ENCODE results near the gene MBP.

Gene MBP

GRCh38 chr18:77008006-77008405 lies 124.6 kb downstream of the MBP start:
- Histone ChIP-seq H3K9ac (ENCODE audit: low read length) (no peak overlapping the region), H3K36me3 (ENCODE audit: insufficient read depth, low read length) (peaks cover 20% of the 10 kb centered on the region; the same call in 1 of the 2 replicates), H3K79me2 (ENCODE audit: insufficient read depth, low read length) (no peaks in the 10 kb centered on the region), H3K4me3 (ENCODE audit: low read depth, low read length, poor library complexity, severe bottlenecking) (no peak overlapping the region), H3K27me3 (ENCODE audit: insufficient read depth, low read length) (no peaks in the 10 kb centered on the region), H3K4me2 (ENCODE audit: low read length) (no peak overlapping the region), H3K9me3 (ENCODE audit: low read length) (no peaks in the 10 kb centered on the region), H4K20me1 (ENCODE audit: insufficient read depth, low read length) (no peaks in the 10 kb centered on the region), H3K27ac (ENCODE audit: low read depth, low read length, poor library complexity, severe bottlenecking) (no peak overlapping the region), H2AFZ (ENCODE audit: low read length) (no peak overlapping the region), H3K4me1 (ENCODE audit: insufficient read depth, low read length, severe bottlenecking) (peaks cover 51% of the 10 kb centered on the region), H3F3A (ENCODE audit: insufficient read depth, low read length) (no peaks in the 10 kb centered on the region), H3K9me2 (ENCODE audit: low read depth, low read length) (no peaks in the 10 kb centered on the region)
- TF ChIP-seq EZH2 (IDR thresholded peaks at IDR 0.05; ENCODE audit: borderline replicate concordance, low read length) (no peak), CTCF (IDR thresholded peaks at IDR 0.05; ENCODE audit: low read length) (no peak)

- Histone ChIP-seq H3K27me3 (ENCODE audit: insufficient read depth, low read length) (no peaks in the 10 kb centered on the region), H3K9me2 (ENCODE audit: low read depth, low read length) (no peaks in the 10 kb centered on the region), H3K79me2 (ENCODE audit: insufficient read depth, low read length) (no peaks in the 10 kb centered on the region), H4K20me1 (ENCODE audit: insufficient read depth, low read length) (no peaks in the 10 kb centered on the region), H3K27ac (ENCODE audit: low read depth, low read length, poor library complexity, severe bottlenecking) (no peak overlapping the region), H3K4me2 (ENCODE audit: low read length) (no peak overlapping the region), H3K9me3 (ENCODE audit: low read length) (no peaks in the 10 kb centered on the region), H3F3A (ENCODE audit: insufficient read depth, low read length) (no peaks in the 10 kb centered on the region), H3K9ac (ENCODE audit: low read length) (no peak overlapping the region; the same call in 1 of the 2 replicates), H2AFZ (ENCODE audit: low read length) (no peak overlapping the region), H3K4me1 (ENCODE audit: insufficient read depth, low read length, severe bottlenecking) (peaks cover 59% of the 10 kb centered on the region), H3K36me3 (ENCODE audit: insufficient read depth, low read length) (peaks cover 13% of the 10 kb centered on the region; the same call in 1 of the 2 replicates), H3K4me3 (ENCODE audit: low read depth, low read length, poor library complexity, severe bottlenecking) (no peak overlapping the region)
- TF ChIP-seq CTCF (IDR thresholded peaks at IDR 0.05; ENCODE audit: low read length) (no peak), EZH2 (IDR thresholded peaks at IDR 0.05; ENCODE audit: borderline replicate concordance, low read length) (no peak)
These were observed 125.3 kb downstream of the MBP start for GRCh38 chr18:77007251-77007650.

GRCh38 chr18:77006305-77007175 lies 126.0 kb downstream of the MBP start:
- no peak overlapping the region for H3K9ac ChIP-seq (ENCODE audit: low read length)
- no peak overlapping the region for H3K27ac ChIP-seq (ENCODE audit: low read depth, low read length, poor library complexity, severe bottlenecking)
- H3K4me1 ChIP-seq (ENCODE audit: insufficient read depth, low read length, severe bottlenecking), result peaks cover 65% of the 10 kb centered on the region

More at GRCh38 chr18:77006305-77007175, 126.0 kb downstream of the MBP start:
- H3K9me2 ChIP-seq (ENCODE audit: low read depth, low read length), result no peaks in the 10 kb centered on the region
- no peaks in the 10 kb centered on the region for H3K27me3 ChIP-seq (ENCODE audit: insufficient read depth, low read length)
- no peak for TF ChIP-seq EZH2 (IDR thresholded peaks at IDR 0.05; ENCODE audit: borderline replicate concordance, low read length)
- TF ChIP-seq CTCF (IDR thresholded peaks at IDR 0.05; ENCODE audit: low read length), result no peak
- no peak overlapping the region for H3K4me2 ChIP-seq (ENCODE audit: low read length)
- peaks cover 6% of the 10 kb centered on the region; the same call in 1 of the 2 replicates for H3K36me3 ChIP-seq (ENCODE audit: insufficient read depth, low read length)
- H3K79me2 ChIP-seq (ENCODE audit: insufficient read depth, low read length), result no peaks in the 10 kb centered on the region
- H3K4me3 ChIP-seq (ENCODE audit: low read depth, low read length, poor library complexity, severe bottlenecking), result no peak overlapping the region
- no peak overlapping the region for H2AFZ ChIP-seq (ENCODE audit: low read length)
- H3F3A ChIP-seq (ENCODE audit: insufficient read depth, low read length), result no peaks in the 10 kb centered on the region
- no peaks in the 10 kb centered on the region for H4K20me1 ChIP-seq (ENCODE audit: insufficient read depth, low read length)
- H3K9me3 ChIP-seq (ENCODE audit: low read length), result no peaks in the 10 kb centered on the region
